OCI-LY1 (cell line): ENCODE measurements around the gene PTPN6.

Experiments used
- EZH2 ChIP-seq: fragments of 200-600 bp; sonication (generic), shearing (Covaris generic); IDR thresholded peaks from 2 replicates; pipeline ENCODE4 v1.8.0; 2017; ENCODE audit warnings: borderline replicate concordance, mixed run types, mild to moderate bottlenecking, antibody characterized with exemption, low read length, moderate library complexity, mixed read lengths
- TF ChIP-seq, protein P1 (sequence below): fragments of 200-600 bp; sonication (generic), shearing (Covaris generic); IDR thresholded peaks from 2 replicates; pipeline ENCODE4 v1.5.1; 2017; ENCODE audit warnings: mild to moderate bottlenecking, antibody characterized with exemption, low read length, moderate library complexity, mixed read lengths

DNA sequence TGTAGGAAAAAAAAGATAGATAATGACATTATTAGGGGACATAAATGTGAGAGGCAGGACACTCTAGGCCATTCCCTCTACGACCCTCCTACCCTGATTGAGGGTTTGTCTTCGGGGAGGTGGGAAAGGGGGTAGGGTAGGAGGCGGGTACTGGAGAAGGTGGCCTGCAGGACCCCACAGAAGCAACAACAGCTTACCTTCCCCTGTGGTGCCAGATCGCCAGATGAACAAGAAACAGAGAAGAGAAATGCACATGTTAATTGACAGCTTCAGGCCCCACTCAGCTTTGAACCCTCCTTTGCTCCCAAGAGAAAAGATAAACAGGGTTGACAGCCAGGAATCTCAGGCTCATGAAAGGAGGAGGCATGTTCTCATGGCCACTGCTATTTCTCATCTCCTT is 14.6 kb downstream of the PTPN6 start:
- TF ChIP-seq, protein P1, sequence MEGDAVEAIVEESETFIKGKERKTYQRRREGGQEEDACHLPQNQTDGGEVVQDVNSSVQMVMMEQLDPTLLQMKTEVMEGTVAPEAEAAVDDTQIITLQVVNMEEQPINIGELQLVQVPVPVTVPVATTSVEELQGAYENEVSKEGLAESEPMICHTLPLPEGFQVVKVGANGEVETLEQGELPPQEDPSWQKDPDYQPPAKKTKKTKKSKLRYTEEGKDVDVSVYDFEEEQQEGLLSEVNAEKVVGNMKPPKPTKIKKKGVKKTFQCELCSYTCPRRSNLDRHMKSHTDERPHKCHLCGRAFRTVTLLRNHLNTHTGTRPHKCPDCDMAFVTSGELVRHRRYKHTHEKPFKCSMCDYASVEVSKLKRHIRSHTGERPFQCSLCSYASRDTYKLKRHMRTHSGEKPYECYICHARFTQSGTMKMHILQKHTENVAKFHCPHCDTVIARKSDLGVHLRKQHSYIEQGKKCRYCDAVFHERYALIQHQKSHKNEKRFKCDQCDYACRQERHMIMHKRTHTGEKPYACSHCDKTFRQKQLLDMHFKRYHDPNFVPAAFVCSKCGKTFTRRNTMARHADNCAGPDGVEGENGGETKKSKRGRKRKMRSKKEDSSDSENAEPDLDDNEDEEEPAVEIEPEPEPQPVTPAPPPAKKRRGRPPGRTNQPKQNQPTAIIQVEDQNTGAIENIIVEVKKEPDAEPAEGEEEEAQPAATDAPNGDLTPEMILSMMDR = no peak
- no peak for TF ChIP-seq EZH2
